ENCODE data around the gene AMH.

DNA sequence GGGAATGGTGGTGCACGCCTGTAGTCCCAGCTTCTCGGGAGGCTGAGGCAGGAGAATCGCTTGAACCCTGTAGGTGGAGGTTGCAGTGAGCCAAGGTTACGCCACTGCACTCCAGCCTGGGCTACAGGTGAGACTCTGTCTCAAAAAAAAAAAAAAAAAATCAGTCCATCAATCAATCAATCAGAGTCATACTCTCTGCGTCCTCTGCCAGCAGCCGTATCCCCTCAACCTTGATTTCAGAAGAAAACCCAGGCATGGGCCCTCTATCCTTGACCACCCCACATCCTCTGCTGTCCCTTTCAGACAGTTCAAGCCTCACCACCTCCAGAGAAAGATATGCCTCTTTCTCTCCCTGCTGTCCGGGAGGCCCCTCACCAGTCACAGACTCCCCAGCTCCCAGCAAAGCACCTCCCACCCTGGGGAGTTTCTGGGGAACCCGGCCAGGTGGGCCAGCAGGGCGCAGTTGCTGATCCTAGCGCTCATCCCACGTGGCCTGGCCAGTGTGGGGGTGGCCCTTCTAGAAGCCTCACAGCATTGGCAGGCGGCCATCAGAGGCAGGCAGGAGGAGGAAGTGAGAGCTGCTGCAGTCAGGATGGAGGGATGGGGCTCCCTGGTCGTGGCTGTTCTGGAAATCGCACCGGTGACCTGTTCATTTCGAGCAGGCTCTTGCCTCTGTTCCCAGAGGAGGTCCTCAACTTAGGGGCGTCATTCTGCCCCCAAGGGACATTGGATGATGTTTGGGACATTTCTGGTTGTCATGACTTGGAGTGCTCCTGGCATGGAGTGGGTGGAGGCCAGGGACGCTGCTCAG, 17.3 kb downstream of the AMH start:
- TF ChIP-seq, protein P1, sequence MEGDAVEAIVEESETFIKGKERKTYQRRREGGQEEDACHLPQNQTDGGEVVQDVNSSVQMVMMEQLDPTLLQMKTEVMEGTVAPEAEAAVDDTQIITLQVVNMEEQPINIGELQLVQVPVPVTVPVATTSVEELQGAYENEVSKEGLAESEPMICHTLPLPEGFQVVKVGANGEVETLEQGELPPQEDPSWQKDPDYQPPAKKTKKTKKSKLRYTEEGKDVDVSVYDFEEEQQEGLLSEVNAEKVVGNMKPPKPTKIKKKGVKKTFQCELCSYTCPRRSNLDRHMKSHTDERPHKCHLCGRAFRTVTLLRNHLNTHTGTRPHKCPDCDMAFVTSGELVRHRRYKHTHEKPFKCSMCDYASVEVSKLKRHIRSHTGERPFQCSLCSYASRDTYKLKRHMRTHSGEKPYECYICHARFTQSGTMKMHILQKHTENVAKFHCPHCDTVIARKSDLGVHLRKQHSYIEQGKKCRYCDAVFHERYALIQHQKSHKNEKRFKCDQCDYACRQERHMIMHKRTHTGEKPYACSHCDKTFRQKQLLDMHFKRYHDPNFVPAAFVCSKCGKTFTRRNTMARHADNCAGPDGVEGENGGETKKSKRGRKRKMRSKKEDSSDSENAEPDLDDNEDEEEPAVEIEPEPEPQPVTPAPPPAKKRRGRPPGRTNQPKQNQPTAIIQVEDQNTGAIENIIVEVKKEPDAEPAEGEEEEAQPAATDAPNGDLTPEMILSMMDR (IDR thresholded peaks at IDR 0.05), result no peak
- no peak for TF ChIP-seq POLR2A (IDR thresholded peaks at IDR 0.05)

Measured in Peyer's patch (tissue), 4 donors.